K562 (cell line): Measurements from ENCODE around the gene NTM. TPM values are rescaled to one million over a fixed set of nuclear protein-coding genes. Genes with fewer than 3 reads are reported as not detected.

ENCODE experiments used
- ATAC-seq: fragments of 200-7000 bp; cut with Tn5 transposase; 3 replicates; pipeline ENCODE4 v1.9.1; 2020; ENCODE audit warnings: moderate library complexity
- BruUV-seq: library from RNA; stranded (reverse); fragments of 400-500 nt; replicated peaks from 2 replicates; lab custom pipeline; 2021; lab: Mats Ljungman, UMichigan
- CTCF ChIA-PET: fragments of 300-600 bp; formaldehyde crosslinking; extraction: SDS; loops from one replicate; lab custom pipeline; 2021; ENCODE audit warnings: low intra/inter-chr PET ratio; lab: Yijun Ruan, JAX
- POLR2A ChIA-PET: fragments of 300-600, 350-650 bp; sonication (Branson Sonifier 250); formaldehyde crosslinking; extraction: SDS; loops from one replicate; lab custom pipeline; 2021; ENCODE audit warnings: antibody characterized with exemption, inconsistent platforms; lab: Yijun Ruan, JAX
- DNase-seq, 4 experiments: peaks; one replicate each; pipeline versions ENCODE4 v3.0.0 to v3.0.0-alpha.2; 2011 to 2018; ENCODE audit warnings: low spot score in 3 of 4, mixed read lengths in 3 of 4; ENCODE audit errors: extremely low read depth in 1 of 4
- FAIRE-seq: peaks from 2 replicates; lab custom pipeline; 2011; peaks lifted over from hg19 to GRCh38; lab: Jason Lieb, UNC
- H2AFZ ChIP-seq: 2 replicates; pipeline ENCODE4 v1.6.0; 2011; ENCODE audit warnings: low read depth, low read length, control low read depth, inconsistent platforms
- H3K27ac ChIP-seq: fragments of 200-600 bp; 3 replicates; pipeline ENCODE4 v1.8.0; 2011; ENCODE audit warnings: low read depth, mild to moderate bottlenecking, control low read depth, inconsistent platforms, low read length, moderate library complexity, mixed read lengths; ENCODE audit errors: extremely low read depth
- H3K27me3 ChIP-seq, 2 experiments: fragments of 300-600 bp in 1 of 2; 2 replicates in 1 of 2; 3 replicates in 1 of 2; pipeline versions ENCODE4 v1.6.0 to v1.8.0; 2011; ENCODE audit warnings: inconsistent platforms in 2 of 2, low read length in 2 of 2, mild to moderate bottlenecking in 1 of 2, mixed read lengths in 1 of 2, moderate library complexity in 1 of 2; ENCODE audit not compliant: control insufficient read depth in 2 of 2, insufficient read depth in 2 of 2
- H3K36me3 ChIP-seq: fragments of 300-600 bp; 3 replicates; pipeline ENCODE4 v1.8.0; 2011; ENCODE audit warnings: mild to moderate bottlenecking, low read length, inconsistent platforms; ENCODE audit not compliant: control insufficient read depth, insufficient read depth
- H3K4me1 ChIP-seq, 2 experiments: fragments of 200-600 bp in 1 of 2; replicated peaks in 1 of 2; 2 replicates in 1 of 2; 3 replicates in 1 of 2; pipeline versions ENCODE4 v1.5.1 to v1.8.0; 2011; ENCODE audit warnings: inconsistent platforms in 2 of 2, low read length in 2 of 2, mild to moderate bottlenecking in 1 of 2, mixed read lengths in 1 of 2, moderate library complexity in 1 of 2; ENCODE audit not compliant: control insufficient read depth in 2 of 2, insufficient read depth in 2 of 2
- H3K4me2 ChIP-seq: 2 replicates; pipeline ENCODE4 v1.6.1; 2011; ENCODE audit warnings: low read length, control low read depth, inconsistent platforms, mixed read lengths; ENCODE audit not compliant: insufficient read depth
- H3K4me3 ChIP-seq: fragments of 200-600 bp; sonication (generic), shearing (Covaris generic); 2 replicates; pipeline ENCODE4 v1.5.1; 2016; ENCODE audit warnings: control low read depth, inconsistent platforms
- H3K79me2 ChIP-seq: fragments of 200-600 bp; 3 replicates; pipeline ENCODE4 v1.8.0; 2011; ENCODE audit warnings: low read length, inconsistent platforms; ENCODE audit not compliant: control insufficient read depth, insufficient read depth
- H3K9ac ChIP-seq, 2 experiments: 2 replicates each; pipeline versions ENCODE4 v1.6.0 to v1.6.1; 2011; ENCODE audit warnings: low read depth in 2 of 2, low read length in 2 of 2, control low read depth in 1 of 2, inconsistent platforms in 1 of 2, mild to moderate bottlenecking in 1 of 2, mixed read lengths in 1 of 2; ENCODE audit not compliant: insufficient read depth in 1 of 2
- H3K9me1 ChIP-seq: one replicate; pipeline ENCODE4 v1.6.0; 2011; ENCODE audit warnings: inconsistent platforms, mild to moderate bottlenecking, low read length, moderate library complexity; ENCODE audit not compliant: control insufficient read depth, insufficient read depth
- H3K9me3 ChIP-seq: replicated peaks from 2 replicates; pipeline ENCODE4 v1.5.1; 2011; ENCODE audit warnings: low read depth, low read length, inconsistent platforms; ENCODE audit not compliant: control insufficient read depth, insufficient read depth
- H4K20me1 ChIP-seq: replicated peaks from 2 replicates; pipeline ENCODE4 v1.6.1; 2011; ENCODE audit warnings: low read length, inconsistent platforms, mixed read lengths; ENCODE audit not compliant: control insufficient read depth, insufficient read depth
- CCNT2 ChIP-seq: IDR thresholded peaks from 2 replicates; pipeline ENCODE4 v1.6.1; 2011; ENCODE audit warnings: borderline replicate concordance, low read depth, mild to moderate bottlenecking, moderate library complexity, mixed read lengths, low read length; ENCODE audit not compliant: insufficient read length; ENCODE audit errors: extremely low read depth
- whole genome bisulfite sequencing: fragments of 100-300 bp; shearing (Covaris generic); methylation state at CpG from one replicate; pipeline ENCODE4 v1.1.6; 2016; ENCODE audit warnings: low coverage, mixed read lengths; ENCODE audit not compliant: insufficient coverage; ENCODE audit errors: missing lambda C conversion rate; 5-methylcytosine and 5-hydroxymethylcytosine counted together
- in situ Hi-C: fragments of 300-500 bp; cut with MboI; formaldehyde crosslinking; loops from 4 replicates; pipeline ENCODE4 v1.15.0; 2018; ENCODE audit warnings: inconsistent platforms, mixed read lengths
- intact Hi-C: fragments of 100-400 bp; cut with micrococcal nuclease; formaldehyde crosslinking; loops from 2 replicates; pipeline ENCODE4 v1.14.2; 2022
- polyA plus RNA-seq, 8 experiments: library from polyadenylated mRNA; depleted of rRNA in 4 of 8; stranded (reverse) in 5 of 8; unstranded in 3 of 8; fragments of >200 nt; fragmentation: Nextera tagmentation in 2 of 8; fragmentation: Illumina TruSeq in 1 of 8; extraction: Ambion mirVana in 2 of 8; extraction: Trizol in 1 of 8; gene quantifications; 2 replicates each; pipeline versions ENCODE4 v1.2.1 to v1.2.3, GENCODE V29; 2011 to 2014; ENCODE audit warnings: inconsistent platforms in 1 of 8, missing spikeins in 1 of 8
- total RNA-seq, 7 experiments: library from RNA; depleted of rRNA in 6 of 7; stranded (reverse); fragments of >200 nt in 6 of 7; fragmentation: Illumina TruSeq in 2 of 7; extraction: Trizol in 2 of 7; gene quantifications; 2 replicates each; pipeline versions ENCODE4 v1.2.1 to v1.2.3, GENCODE V29; 2011 to 2021; ENCODE audit warnings: low replicate concordance in 1 of 7
- TF ChIP-seq, protein P1 (sequence below): fragments of 250-450 bp; sonication (Bioruptor Pico); IDR thresholded peaks from 2 replicates; pipeline ENCODE4 v1.4.0; 2020
- TF ChIP-seq, protein P2 (sequence below): sonication (generic); formaldehyde crosslinking; IDR thresholded peaks from 2 replicates; pipeline ENCODE4 v1.4.0; 2020; ENCODE audit warnings: mild to moderate bottlenecking, missing genetic modification reagents
- TF ChIP-seq, protein P3 (sequence below): fragments of 250-450 bp; sonication (Bioruptor Pico); IDR thresholded peaks from 2 replicates; pipeline ENCODE4 v1.6.1; 2021; ENCODE audit warnings: mild to moderate bottlenecking

Gene NTM
- total and polyA plus RNA-seq, 9 of the 15 experiments (the other 6 are each of a cell fraction or from before 2014, with no cell fraction given), result not detected

DNA sequence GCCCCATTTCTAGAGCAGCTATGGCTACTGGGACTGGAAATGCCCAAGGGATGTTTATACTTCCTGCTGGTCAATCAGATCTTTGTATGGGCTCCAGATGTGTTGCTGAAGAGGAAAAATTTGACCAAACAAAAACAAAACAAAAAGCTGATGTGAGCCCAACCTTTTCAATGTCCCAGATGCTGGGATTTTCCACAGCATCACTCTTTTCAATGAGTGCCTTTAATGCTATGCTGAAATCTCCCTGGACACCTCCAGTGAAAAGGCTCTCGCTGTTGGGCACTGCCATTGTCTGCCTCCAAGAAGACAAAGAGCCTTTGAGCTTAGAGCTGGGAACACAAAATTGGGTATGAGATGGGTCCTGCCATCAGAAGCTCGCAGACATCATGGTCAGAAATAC, 671.9 kb downstream of the NTM start:
- Histone ChIP-seq H3K9ac (no peak overlapping the region), H3K4me3 (no peak overlapping the region), H4K20me1 (no peaks in the 10 kb centered on the region), H2AFZ (no peak overlapping the region), H3K4me1 (no peaks in the 10 kb centered on the region), H3K9me3 (no peaks in the 10 kb centered on the region), H3K9me1 (no peaks in the 10 kb centered on the region), H3K27ac (no peak overlapping the region), H3K27me3 (no peaks in the 10 kb centered on the region), H3K4me2 (no peak overlapping the region), H3K36me3 (no peaks in the 10 kb centered on the region), H3K79me2 (no peaks in the 10 kb centered on the region)
- 0% methylated on average over 2 of the region's 2 CpGs for WGBS
- TF ChIP-seq, protein P1, sequence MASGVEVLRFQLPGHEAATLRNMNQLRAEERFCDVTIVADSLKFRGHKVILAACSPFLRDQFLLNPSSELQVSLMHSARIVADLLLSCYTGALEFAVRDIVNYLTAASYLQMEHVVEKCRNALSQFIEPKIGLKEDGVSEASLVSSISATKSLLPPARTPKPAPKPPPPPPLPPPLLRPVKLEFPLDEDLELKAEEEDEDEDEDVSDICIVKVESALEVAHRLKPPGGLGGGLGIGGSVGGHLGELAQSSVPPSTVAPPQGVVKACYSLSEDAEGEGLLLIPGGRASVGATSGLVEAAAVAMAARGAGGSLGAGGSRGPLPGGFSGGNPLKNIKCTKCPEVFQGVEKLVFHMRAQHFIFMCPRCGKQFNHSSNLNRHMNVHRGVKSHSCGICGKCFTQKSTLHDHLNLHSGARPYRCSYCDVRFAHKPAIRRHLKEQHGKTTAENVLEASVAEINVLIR (CRISPR knock-in tag), result no peak
- TF ChIP-seq, protein P2, sequence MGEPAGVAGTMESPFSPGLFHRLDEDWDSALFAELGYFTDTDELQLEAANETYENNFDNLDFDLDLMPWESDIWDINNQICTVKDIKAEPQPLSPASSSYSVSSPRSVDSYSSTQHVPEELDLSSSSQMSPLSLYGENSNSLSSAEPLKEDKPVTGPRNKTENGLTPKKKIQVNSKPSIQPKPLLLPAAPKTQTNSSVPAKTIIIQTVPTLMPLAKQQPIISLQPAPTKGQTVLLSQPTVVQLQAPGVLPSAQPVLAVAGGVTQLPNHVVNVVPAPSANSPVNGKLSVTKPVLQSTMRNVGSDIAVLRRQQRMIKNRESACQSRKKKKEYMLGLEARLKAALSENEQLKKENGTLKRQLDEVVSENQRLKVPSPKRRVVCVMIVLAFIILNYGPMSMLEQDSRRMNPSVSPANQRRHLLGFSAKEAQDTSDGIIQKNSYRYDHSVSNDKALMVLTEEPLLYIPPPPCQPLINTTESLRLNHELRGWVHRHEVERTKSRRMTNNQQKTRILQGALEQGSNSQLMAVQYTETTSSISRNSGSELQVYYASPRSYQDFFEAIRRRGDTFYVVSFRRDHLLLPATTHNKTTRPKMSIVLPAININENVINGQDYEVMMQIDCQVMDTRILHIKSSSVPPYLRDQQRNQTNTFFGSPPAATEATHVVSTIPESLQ, result no peak
- TF ChIP-seq, protein P3, sequence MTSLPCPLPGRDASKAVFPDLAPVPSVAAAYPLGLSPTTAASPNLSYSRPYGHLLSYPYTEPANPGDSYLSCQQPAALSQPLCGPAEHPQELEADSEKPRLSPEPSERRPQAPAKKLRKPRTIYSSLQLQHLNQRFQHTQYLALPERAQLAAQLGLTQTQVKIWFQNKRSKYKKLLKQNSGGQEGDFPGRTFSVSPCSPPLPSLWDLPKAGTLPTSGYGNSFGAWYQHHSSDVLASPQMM (CRISPR knock-in tag), result no peak
- TF ChIP-seq CCNT2, result no peak
- CTCF ChIA-PET, result no interaction called here
- ATAC-seq, result no peak
- no TSS peak for BruUV-seq
- in situ Hi-C loops (no loop called here), intact Hi-C loops (no loop called here)
- POLR2A ChIA-PET, result no interaction called here
- no peak for DNase-seq
- no peak for FAIRE-seq
